ENCODE measurements around the gene CHST13.
"Not testable (repeated sequence)": the region's sequence is repeated elsewhere in the genome, so short reads cannot be mapped to it uniquely, and the experiment has no call there.

The CHST13 gene

GRCh38 chr3:126581569-126581968 lies 57.6 kb downstream of the CHST13 start:
- no peak for TF ChIP-seq CTCF (IDR thresholded peaks at IDR 0.05; ENCODE audit: unreplicated experiment in 3 of 3)
- H3K9me3 Mint-ChIP-seq = peaks cover 14% of the 10 kb centered on the region
- no peaks in the 10 kb centered on the region for H3K4me1 Mint-ChIP-seq
- H3K4me3 Mint-ChIP-seq = no peak overlapping the region
- no peaks in the 10 kb centered on the region for H3K36me3 Mint-ChIP-seq (ENCODE audit: low read depth)
- peaks cover 8% of the 10 kb centered on the region for H3K27me3 Mint-ChIP-seq (ENCODE audit: low read depth)
- no peak overlapping the region for H3K27ac Mint-ChIP-seq

GRCh38 chr3:126582311-126582710 lies 58.4 kb downstream of the CHST13 start:
- TF ChIP-seq CTCF (IDR thresholded peaks at IDR 0.05; ENCODE audit: unreplicated experiment in 3 of 3) = no peak
- H3K27ac Mint-ChIP-seq = no peak overlapping the region
- H3K4me3 Mint-ChIP-seq = no peak overlapping the region
- H3K36me3 Mint-ChIP-seq (ENCODE audit: low read depth) = no peaks in the 10 kb centered on the region
- no peaks in the 10 kb centered on the region for H3K4me1 Mint-ChIP-seq
- peaks cover 14% of the 10 kb centered on the region for H3K9me3 Mint-ChIP-seq
- H3K27me3 Mint-ChIP-seq (ENCODE audit: low read depth) = peaks cover 8% of the 10 kb centered on the region

GRCh38 chr3:126591515-126591914 lies 67.6 kb downstream of the CHST13 start:
- peaks cover 19% of the 10 kb centered on the region for H3K36me3 Mint-ChIP-seq (ENCODE audit: low read depth)
- H3K27me3 Mint-ChIP-seq (ENCODE audit: low read depth); H3K4me1 Mint-ChIP-seq; H3K4me3 Mint-ChIP-seq; H3K27ac Mint-ChIP-seq: not testable (repeated sequence)
- H3K9me3 Mint-ChIP-seq = peaks cover 59% of the 10 kb centered on the region
